GM19193 (cell line): ENCODE data around the gene MAPK12.

Source experiments
- POLR2A ChIP-seq: IDR thresholded peaks from 4 replicates; pipeline ENCODE4 v1.6.1; 2011; ENCODE audit not compliant: insufficient read depth, insufficient read length; ENCODE audit errors: extremely low read depth

MAPK12 gene

DNA sequence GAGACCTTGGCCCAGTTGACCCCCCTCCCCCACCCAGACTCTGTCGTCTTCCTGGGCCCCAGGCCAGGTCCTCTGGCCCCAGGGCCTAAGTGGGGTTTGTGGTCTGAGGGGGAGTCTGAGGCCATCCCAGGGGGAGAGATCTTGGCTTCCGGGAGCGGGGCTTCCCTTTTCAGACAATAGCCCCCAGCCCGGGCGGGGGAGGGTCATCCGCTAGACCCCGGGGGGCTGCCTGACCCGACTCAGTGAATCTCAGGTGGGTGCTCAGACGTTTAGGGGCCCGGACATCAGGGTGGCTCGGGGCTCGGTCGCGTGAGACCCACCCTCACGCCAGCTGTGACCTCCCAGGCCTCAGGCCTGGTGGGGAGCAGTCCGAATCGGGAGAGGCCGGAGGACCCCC is 8.1 kb upstream of the MAPK12 start:
- no peak for TF ChIP-seq POLR2A

DNA sequence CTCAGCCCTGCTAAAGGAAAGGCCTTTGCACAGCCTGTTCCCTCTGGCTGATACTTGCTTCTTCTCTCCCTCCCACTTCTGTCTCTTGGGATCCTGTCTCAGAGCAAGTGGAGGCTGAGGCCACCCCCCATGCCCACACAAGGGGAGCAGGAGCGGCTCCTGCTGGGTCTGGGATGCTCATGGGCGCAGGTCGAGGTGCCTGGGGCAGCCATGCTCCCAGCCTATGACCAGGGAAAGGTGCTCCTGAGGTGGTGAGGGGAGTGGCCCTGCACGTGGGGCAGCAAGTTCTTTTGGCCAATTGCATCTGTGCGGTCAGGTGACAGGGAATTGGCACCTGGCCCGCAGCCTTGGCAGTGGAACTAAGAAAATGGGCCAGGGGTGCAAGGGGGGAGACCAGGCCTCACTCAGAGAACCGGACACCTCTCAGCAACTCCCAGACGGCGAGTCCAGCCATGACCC is 7.2 kb upstream of the MAPK12 start:
- TF ChIP-seq POLR2A = no peak

DNA sequence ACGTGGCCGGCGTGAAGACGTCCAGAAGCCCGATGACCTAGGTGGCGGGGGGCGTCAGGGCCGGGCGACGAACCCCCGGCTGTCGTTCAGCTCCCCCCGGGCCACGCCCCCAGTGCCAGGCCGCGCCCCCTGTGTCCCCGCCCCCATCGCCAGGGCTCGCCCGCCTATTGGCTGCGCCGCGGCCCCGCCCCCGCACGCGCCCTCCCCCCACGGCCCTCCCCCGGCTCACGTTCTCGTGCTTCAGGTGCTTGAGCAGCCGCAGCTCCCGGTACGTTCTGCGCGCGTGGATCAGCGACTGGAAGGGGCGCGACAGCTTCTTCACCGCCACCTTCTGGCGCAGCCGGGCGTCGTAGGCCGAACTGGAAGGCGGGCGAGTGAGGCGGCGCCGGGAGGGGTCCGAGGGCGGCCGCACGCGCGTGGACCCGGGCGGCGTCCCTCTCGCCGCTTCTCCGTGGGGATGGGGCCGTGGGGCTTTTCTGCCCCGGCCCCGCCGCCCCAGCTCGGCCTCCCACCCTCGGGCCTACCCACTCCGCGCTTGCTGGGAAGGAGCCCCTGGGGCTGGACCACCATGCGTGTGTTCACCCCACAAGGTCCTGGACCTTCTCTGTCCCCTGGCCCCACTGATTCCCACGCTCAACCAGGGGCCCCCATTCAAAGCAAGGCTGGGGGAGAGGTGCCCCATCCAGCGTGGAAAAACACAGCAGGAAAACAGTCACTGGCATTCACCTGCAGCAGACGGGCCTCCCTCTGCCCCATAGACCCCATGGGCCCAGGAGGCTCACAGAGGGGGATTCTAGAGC is 6.3 kb upstream of the MAPK12 start:
- TF ChIP-seq POLR2A = no peak

DNA sequence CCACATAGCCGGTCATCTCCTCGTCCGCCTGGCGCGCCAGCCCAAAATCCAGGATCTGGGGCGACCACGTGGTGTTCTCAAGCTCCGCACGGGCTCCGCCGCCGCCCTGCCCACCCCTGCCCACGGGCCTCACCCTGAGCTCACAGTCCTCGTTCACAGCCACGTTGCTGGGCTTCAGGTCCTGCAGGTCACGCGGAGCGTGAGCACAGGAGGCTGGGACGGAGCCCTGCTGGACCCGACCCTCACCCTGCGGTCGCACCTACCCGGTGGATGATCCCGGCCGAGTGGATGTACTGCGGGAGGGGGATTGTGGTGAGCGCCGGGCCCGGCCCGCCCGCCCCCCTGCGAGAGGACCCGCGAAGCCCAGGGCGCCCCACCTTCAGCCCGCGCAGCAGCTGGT is 5.5 kb upstream of the MAPK12 start:
- TF ChIP-seq POLR2A = no peak

DNA sequence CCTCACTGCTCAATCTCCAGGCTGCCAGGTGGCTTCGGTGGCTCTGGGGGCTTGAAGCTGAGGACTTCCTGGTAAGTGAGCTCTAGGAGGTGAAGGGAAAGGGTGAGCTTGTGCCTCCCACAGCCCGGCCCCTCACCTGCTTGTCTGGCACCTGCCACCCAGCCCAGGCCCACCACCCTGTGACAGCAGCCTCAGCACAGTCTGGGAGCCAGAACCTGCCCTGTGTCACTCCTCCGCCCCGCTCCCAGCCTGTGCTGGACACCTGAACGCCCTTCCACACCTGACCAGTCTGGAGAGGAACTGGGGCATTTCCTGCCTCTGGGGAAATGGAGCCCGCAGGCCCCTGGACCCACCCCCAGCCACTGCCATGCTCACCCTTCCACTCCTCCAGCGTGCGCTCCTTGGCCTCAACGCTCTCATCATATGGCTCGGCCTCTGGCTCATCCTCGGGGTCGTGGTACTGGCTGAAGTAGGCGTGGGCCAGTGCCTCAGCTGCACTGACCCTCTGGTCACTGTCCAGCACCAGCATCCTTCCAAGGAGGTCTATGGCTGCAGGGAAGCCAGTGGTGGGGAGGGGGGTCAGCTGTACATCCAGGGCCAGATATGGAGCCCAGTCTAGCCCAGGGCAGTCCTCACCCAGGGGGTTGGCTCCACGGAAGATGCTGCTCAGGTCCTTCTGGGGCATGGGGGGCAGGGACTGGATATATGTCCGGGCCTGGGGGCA is 3.6 kb upstream of the MAPK12 start:
- no peak for TF ChIP-seq POLR2A

DNA sequence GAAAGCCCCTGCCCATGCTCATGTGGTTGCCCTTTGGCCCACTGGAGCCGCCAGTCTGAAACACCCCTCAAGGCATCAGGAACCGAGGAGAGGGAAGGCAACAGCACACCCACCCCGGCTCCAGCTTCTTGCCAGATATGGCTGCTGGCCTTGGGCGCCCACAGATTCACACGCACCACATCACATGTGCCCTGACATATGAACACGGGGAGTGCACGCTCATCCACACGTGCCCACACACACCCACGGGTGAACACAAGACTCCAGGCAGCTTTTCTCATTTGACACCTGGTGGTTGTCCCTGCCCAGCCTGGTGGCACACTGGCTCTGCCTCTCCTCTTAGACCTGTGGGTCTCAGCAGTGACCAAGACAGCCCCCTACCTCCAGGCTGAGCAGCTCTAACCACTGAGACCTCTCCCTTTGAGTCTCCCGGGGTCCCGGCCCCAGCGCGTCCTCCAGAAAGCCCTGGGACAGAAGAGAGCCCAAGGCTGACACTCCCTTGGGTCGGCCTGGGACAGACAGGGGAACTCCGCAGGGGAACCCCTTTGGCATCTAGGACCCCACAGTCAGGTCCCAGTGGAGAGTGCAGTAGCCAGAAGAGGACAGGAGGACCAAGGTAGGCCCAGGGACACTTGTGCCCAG is 2.7 kb upstream of the MAPK12 start:
- TF ChIP-seq POLR2A = no peak

DNA sequence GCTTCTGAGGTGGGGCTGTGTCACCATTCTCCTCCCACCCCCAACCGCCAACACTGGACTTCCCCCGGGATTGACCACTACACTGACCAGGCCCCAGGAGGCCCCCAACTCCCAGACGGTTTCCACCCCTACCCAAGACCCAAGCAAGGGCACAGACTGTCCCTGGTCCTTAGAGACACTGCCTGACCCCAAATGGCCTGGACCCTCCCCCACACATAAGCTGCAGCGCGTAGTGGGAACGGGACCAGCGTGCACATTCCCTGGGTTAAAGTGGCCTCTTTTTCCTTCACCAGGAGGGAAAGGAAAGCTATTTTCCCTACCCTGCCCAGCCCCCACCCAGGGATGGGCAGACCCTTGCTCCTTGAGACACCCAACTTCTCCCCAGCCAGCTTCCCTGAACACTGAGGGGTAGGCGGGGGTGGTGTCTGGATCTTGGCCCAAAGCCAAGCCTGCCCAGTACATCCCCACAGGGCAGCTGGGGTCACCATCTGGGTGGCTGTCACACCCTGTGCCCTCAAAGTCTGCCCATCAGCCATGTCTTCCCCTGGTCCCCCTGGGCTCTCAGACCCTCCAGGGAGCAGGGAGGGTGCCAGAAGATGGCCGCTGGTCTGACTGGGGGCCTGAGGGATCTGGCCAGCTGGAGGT is 1.6 kb upstream of the MAPK12 start:
- TF ChIP-seq POLR2A = no peak

DNA sequence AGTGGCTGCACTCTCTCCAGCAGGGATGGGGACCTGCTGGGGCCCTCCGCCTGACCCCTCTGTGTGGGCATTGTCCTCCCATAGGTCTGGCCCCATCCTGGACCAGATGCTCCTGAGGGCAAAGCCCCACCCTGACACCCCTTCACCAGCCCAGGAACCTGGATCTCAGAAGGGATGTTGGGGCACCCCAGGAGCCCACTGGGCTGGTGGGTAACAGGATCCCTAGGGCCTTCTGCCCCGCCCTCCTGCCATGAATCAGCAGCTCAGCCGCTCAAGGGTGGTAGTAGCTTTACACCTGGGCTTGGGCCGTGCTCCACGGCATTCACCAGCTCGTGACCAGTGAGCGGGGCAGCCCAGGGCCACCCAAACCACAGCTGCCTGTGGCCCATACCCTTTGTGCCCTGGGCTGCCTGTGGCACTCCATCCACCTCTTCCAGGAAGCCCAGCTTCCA is 1.0 kb upstream of the MAPK12 start:
- no peak for TF ChIP-seq POLR2A

DNA sequence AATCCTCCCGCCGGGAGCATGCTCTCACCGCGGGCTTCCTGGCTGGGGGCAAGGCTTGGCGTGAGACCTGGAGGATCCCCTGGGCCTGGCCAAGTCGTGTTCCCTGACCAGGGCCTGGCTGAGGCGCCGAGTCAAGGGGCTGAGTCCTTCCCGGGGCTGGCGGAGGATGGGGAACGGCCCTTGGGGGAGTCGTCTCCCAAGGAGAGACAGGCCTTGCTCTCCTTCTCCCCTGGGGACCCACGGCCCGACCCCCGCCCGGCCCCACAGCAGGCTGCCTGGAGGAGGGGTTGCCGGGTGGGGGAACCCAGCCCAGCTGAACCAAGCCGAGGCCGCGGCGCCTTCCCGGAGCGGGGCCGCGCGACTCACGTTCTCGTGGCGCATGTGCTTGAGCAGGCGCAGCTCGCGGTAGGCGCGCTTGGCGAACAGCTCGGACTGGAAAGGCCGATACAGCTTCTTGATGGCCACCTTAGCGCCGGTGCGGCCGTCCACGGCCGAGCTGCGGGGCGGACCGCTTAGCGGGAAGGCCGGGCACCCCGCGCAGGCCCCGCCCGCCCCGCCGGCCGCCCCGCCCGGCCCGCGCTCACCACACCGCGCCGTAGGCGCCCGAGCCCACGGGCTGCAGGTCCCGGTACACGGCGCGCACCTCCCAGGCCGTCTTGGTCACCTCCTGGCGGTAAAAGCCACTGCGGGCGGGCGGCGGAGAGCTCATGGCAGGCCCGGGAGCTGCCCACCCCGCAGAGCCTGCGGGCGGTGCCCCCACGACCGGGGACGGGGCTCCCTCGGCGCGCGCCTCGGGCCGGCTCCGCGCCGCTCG is 475 bp downstream of the MAPK12 start:
- no peak for TF ChIP-seq POLR2A

DNA sequence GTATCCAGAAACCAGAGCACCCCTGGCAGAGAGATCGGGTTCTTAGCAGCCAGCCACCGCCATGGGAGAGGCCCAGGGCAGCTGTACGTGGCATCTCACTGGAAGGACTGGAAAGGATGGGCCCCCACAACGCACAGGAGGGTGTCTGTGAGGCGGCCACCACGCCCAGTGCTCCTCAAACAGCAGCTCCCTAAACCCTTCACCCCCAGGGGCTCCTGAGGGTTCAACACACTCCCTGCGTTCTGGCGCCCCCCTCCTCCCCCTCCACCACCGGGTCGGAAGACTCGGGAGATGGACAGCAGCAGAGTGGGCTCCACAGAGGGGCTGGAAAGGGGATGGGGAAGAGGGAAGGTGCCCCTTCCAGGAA is 1.1 kb downstream of the MAPK12 start:
- TF ChIP-seq POLR2A = no peak

DNA sequence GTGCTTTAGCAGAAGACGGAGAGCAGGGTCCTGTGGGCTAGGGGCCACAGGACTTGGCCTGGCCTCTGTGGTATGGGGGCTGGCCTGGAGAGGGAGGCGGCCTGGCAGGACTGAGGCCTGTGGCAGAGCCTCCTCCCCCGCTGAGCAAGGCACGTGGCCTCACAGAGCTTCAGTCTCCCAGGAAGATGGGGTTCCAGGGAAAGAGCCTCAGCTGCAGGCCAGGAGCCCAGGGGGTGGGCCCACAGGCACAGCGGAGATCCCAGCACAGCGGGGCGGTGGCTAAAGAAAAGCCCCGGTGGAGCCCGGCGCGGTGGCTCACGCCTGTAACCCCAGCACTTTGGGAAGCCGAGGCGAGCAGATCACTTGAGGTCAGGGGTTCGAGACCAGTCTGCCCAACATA is 2.2 kb downstream of the MAPK12 start:
- TF ChIP-seq POLR2A = no peak

DNA sequence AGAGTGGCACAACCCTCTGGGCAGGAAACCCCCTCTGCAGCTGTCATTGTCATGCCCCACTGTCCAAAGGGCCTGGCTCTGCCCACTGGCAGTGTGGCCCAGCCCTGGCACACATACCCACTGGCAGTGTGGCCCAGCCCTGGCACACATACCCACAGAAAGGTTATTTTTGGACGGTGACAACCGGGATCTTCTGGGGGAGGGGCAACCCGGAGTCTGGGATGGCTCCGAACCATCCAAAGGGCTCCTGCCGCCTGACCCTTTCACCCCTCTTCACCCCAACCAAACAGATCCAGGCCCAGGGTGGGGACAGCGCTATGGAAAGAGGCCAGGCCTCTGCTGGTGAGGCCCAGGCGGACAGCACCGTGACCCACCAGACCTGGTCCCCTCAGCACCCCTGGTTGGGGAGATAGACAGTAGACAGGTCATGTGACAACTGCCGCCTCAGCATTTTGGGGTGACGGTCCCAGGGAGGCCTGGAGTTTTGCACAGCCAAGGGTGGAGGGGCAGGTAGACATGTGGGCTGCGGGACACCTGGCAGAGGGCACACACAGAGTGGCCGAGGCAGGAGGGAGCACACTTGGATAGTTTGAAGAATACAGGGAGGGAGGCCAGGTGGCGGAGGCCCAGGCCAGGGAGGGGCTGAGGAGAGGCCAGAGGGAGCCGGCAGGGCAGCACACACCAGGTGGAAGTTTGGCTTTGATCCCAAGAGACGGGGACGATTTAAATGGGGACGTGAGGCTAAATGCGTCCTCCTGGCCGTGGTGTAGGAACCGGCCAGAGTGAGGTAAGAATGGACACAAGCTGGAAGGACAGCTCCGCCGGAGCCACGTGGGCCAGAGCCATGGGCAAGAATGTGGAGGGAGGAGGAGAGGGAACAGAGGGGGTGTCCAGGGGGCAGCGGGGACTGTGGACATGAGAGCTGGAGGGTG is 2.9 kb downstream of the MAPK12 start:
- TF ChIP-seq POLR2A = no peak

DNA sequence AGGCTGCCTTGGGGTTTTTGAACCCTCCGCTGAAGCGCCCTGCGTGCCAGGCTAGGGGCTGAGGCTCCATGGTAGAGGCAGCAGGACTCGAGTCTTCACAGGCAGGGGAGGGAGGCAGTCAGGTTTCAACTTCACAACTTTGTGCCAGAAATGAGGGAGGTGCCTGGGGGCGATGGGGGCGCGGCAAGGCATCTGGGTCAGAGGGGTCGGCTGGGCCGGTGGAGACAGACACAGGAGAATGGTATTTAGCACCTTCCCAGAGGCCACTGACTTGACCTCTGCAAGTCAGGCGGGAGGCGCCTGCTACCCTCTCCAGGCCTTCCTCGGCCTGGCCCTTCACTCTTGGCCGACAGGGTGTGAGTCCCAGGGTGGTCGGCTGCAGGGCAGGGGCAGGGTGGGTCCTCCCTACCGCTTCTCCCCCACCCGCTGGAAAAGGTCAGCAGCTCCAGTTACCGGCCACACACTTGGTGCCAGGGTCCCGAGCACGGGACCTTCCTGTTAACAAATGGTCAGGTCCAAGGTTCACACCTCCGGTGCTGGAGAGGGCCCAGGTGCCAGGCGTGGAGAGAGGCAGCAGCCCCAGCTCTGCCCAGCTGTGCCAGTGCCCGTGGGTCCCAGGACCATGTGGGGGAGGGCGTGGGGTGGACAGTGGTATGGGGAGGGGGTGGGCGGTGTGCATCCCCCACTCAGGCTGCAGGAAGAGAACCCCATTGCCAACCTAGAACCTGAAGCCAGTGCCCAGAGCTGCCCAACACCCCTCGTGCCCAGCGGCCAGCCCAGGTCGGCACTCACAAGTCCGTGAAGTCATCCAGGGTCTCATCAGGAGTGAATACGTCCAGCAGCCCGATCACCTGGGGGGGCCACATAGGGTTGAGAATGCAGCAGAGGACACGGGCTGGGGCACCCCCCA is 3.8 kb downstream of the MAPK12 start:
- no peak for TF ChIP-seq POLR2A

DNA sequence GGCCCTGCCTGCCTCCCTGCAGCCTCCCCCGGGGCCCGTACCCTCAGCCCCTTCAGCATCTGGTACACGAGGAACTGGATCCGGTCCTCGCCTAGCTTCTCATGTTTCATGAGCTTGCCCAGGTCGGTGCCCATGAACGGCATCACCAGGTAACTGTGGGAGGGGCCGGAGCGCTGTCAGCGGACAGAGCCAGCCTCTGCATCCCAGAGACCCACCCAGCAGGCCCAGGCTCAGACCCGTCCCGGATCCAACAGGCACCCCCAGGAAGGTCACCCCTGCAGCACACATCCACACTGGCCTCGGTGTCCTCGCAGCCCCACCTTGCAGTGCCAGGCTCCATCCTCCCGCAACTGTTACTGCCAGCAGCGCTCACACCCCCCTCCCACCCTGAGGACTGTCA is 4.4 kb downstream of the MAPK12 start:
- no peak for TF ChIP-seq POLR2A
